ENCODE results near the gene ZNF780A. TPM values are rescaled to one million over a fixed set of nuclear protein-coding genes. Genes with fewer than 3 reads are reported as not detected.

The ZNF780A gene
- total and polyA plus RNA-seq, 2 of the 13 experiments (the other 11 are each of a cell fraction or from before 2014, with no cell fraction given), result 13.5 to 22.7 TPM

GRCh38 chr19:40084948-40085347 is 5.8 kb downstream of the ZNF780A start (continued):
- TF ChIP-seq ZNF407 (CRISPR knock-in tag; IDR thresholded peaks at IDR 0.05; ENCODE audit: not compliant biosample characterization), result no peak
- no peak for TF ChIP-seq GPBP1L1 (CRISPR knock-in tag; IDR thresholded peaks at IDR 0.05)
- peak; percentile 45; the same call in 1 of the 2 replicates for TF ChIP-seq ZNF644 (CRISPR knock-in tag; IDR thresholded peaks at IDR 0.05; ENCODE audit: low read depth)
- TF ChIP-seq KDM3A (CRISPR knock-in tag; IDR thresholded peaks at IDR 0.05; ENCODE audit: low read depth), result no peak
- no peak for TF ChIP-seq ZBTB7A (CRISPR knock-in tag; IDR thresholded peaks at IDR 0.05)
- TF ChIP-seq XRCC5 (optimal IDR thresholded peaks at IDR 0.05; ENCODE audit: low read length), result no peak
- TF ChIP-seq RAD21 (CRISPR knock-in tag; IDR thresholded peaks at IDR 0.05), result no peak
- no peak for TF ChIP-seq ZNF335 (CRISPR knock-in tag; IDR thresholded peaks at IDR 0.05)
- no peak for TF ChIP-seq NFKBIZ (CRISPR knock-in tag; IDR thresholded peaks at IDR 0.05)
- TF ChIP-seq ZNF563 (CRISPR knock-in tag; IDR thresholded peaks at IDR 0.05), result no peak
- TF ChIP-seq ZNF124 (CRISPR knock-in tag; IDR thresholded peaks at IDR 0.05), result peak; percentile 87
- TF ChIP-seq ZBTB33 (CRISPR knock-in tag; IDR thresholded peaks at IDR 0.05), result no peak
- no peak for TF ChIP-seq KDM5B (CRISPR knock-in tag; IDR thresholded peaks at IDR 0.05; ENCODE audit: borderline replicate concordance)
- peak; percentile 57; the same call in 1 of the 2 replicates for TF ChIP-seq ZBTB43 (CRISPR knock-in tag; conservative IDR thresholded peaks at IDR 0.05)
- peak; percentile 76 for TF ChIP-seq NCOA2 (CRISPR knock-in tag; IDR thresholded peaks at IDR 0.05)
- peak; percentile 52 for TF ChIP-seq FOSL2 (CRISPR knock-in tag; IDR thresholded peaks at IDR 0.05)
- no peak for TF ChIP-seq TMF1 (CRISPR knock-in tag; IDR thresholded peaks at IDR 0.05; ENCODE audit: low read depth)
- TF ChIP-seq PAF1 (CRISPR knock-in tag; IDR thresholded peaks at IDR 0.05), result no peak
- TF ChIP-seq ZKSCAN1 (IDR thresholded peaks at IDR 0.05; ENCODE audit: low read length), result no peak
- TF ChIP-seq KAT7 (CRISPR knock-in tag; IDR thresholded peaks at IDR 0.05; ENCODE audit: borderline replicate concordance), result no peak
